OCI-LY1 (cell line): ENCODE measurements around the gene CBR3.

Source experiments
- H2AFZ ChIP-seq: fragments of 200-600 bp; sonication (generic), shearing (Covaris generic); 2 replicates; pipeline ENCODE4 v1.6.0; 2014; ENCODE audit warnings: antibody characterized with exemption, mild to moderate bottlenecking, low read length
- H3F3A ChIP-seq: fragments of 200-600 bp; sonication (generic), shearing (Covaris generic); 2 replicates; pipeline ENCODE4 v1.6.0; 2014; ENCODE audit warnings: mild to moderate bottlenecking, antibody characterized with exemption, low read length, moderate library complexity; ENCODE audit not compliant: insufficient read depth
- H3K27ac ChIP-seq: fragments of 200-600 bp; sonication (generic); 2 replicates; pipeline ENCODE4 v1.5.1; 2014; ENCODE audit warnings: low read length, mixed run types, mild to moderate bottlenecking, low read depth; ENCODE audit not compliant: poor library complexity, severe bottlenecking
- H3K27me3 ChIP-seq: fragments of 200-600 bp; sonication (generic); 2 replicates; pipeline ENCODE4 v1.6.0; 2014; ENCODE audit warnings: antibody characterized with exemption, mild to moderate bottlenecking, low read length, moderate library complexity; ENCODE audit not compliant: insufficient read depth
- H3K36me3 ChIP-seq: fragments of 200-600 bp; sonication (generic); 2 replicates; pipeline ENCODE4 v1.6.1; 2014; ENCODE audit warnings: mild to moderate bottlenecking, antibody characterized with exemption, low read length, moderate library complexity, mixed read lengths; ENCODE audit not compliant: insufficient read depth
- H3K4me1 ChIP-seq: fragments of 200-600 bp; sonication (generic); 2 replicates; pipeline ENCODE4 v1.5.1; 2014; ENCODE audit warnings: mild to moderate bottlenecking, low read length, moderate library complexity; ENCODE audit not compliant: insufficient read depth, severe bottlenecking
- H3K4me2 ChIP-seq: fragments of 200-600 bp; sonication (generic), shearing (Covaris generic); 2 replicates; pipeline ENCODE4 v1.6.1; 2014; ENCODE audit warnings: low read length
- H3K4me3 ChIP-seq: fragments of 200-600 bp; sonication (generic); 2 replicates; pipeline ENCODE4 v1.5.1; 2014; ENCODE audit warnings: low read length, low read depth, mild to moderate bottlenecking, mixed read lengths; ENCODE audit not compliant: poor library complexity, severe bottlenecking
- H3K79me2 ChIP-seq: fragments of 200-600 bp; shearing (Covaris generic); 2 replicates; pipeline ENCODE4 v1.6.1; 2016; ENCODE audit warnings: mixed run types, low read length, mixed read lengths; ENCODE audit not compliant: insufficient read depth
- H3K9ac ChIP-seq: fragments of 200-600 bp; sonication (generic), shearing (Covaris generic); 2 replicates; pipeline ENCODE4 v1.6.1; 2014; ENCODE audit warnings: mild to moderate bottlenecking, low read length, mixed read lengths
- H3K9me2 ChIP-seq: fragments of 200-600 bp; sonication (generic), shearing (Covaris generic); 2 replicates; pipeline ENCODE4 v1.6.1; 2014; ENCODE audit warnings: low read depth, mild to moderate bottlenecking, low read length, mixed read lengths
- H3K9me3 ChIP-seq: fragments of 200-600 bp; shearing (Covaris generic); 2 replicates; pipeline ENCODE4 v1.6.1; 2014; ENCODE audit warnings: low read length, mixed read lengths
- H4K20me1 ChIP-seq: fragments of 200-600 bp; sonication (generic), shearing (Covaris generic); 2 replicates; pipeline ENCODE4 v1.6.0; 2016; ENCODE audit warnings: mild to moderate bottlenecking, low read length; ENCODE audit not compliant: insufficient read depth
- EZH2 ChIP-seq: fragments of 200-600 bp; sonication (generic), shearing (Covaris generic); IDR thresholded peaks from 2 replicates; pipeline ENCODE4 v1.8.0; 2017; ENCODE audit warnings: borderline replicate concordance, mixed run types, mild to moderate bottlenecking, antibody characterized with exemption, low read length, moderate library complexity, mixed read lengths
- TF ChIP-seq, protein P1 (sequence below): fragments of 200-600 bp; sonication (generic), shearing (Covaris generic); IDR thresholded peaks from 2 replicates; pipeline ENCODE4 v1.5.1; 2017; ENCODE audit warnings: mild to moderate bottlenecking, antibody characterized with exemption, low read length, moderate library complexity, mixed read lengths

The CBR3 gene

DNA sequence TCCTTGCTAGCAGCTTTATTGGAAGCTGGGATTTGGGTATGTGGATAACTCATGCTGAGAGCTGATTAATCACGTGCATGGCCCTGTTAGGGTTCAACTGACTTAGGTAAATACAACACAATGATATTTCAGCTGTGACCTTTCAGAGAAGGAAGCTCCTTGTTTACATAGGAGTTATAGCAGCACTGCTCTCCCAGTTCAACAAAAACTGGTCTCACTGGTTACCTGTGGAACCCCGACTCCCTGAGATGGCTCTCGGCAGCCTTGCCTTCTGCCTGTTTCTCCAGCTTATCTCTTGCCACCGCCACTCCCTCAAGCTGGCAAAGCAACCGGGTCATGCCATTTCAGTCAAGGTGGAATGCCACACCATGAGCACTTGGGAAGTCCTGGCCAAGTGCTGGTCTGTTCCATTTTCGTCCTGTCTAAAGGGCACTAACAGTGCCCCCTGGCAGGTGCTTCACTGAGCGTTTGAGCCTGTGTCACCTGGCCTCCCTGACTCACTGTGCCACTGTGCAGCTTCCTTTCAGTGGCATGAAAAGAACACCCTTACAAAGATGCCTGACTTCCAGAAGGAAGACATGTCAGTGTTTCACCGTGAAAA is 53.3 kb downstream of the CBR3 start:
- H3F3A ChIP-seq: 0 out of 2 replicates have a peak, but pooled peaks cover 3% of the 10 kb centered on the region
- H3K9me3 ChIP-seq: no peaks in the 10 kb centered on the region
- H3K79me2 ChIP-seq: no peaks in the 10 kb centered on the region
- H3K9ac ChIP-seq: no peak overlapping the region
- H4K20me1 ChIP-seq: no peaks in the 10 kb centered on the region
- H3K36me3 ChIP-seq: no peaks in the 10 kb centered on the region
- peaks cover 8% of the 10 kb centered on the region for H3K4me1 ChIP-seq
- H3K4me3 ChIP-seq: no peak overlapping the region
- no peak overlapping the region for H2AFZ ChIP-seq
- TF ChIP-seq, protein P1, sequence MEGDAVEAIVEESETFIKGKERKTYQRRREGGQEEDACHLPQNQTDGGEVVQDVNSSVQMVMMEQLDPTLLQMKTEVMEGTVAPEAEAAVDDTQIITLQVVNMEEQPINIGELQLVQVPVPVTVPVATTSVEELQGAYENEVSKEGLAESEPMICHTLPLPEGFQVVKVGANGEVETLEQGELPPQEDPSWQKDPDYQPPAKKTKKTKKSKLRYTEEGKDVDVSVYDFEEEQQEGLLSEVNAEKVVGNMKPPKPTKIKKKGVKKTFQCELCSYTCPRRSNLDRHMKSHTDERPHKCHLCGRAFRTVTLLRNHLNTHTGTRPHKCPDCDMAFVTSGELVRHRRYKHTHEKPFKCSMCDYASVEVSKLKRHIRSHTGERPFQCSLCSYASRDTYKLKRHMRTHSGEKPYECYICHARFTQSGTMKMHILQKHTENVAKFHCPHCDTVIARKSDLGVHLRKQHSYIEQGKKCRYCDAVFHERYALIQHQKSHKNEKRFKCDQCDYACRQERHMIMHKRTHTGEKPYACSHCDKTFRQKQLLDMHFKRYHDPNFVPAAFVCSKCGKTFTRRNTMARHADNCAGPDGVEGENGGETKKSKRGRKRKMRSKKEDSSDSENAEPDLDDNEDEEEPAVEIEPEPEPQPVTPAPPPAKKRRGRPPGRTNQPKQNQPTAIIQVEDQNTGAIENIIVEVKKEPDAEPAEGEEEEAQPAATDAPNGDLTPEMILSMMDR: peak; percentile 34; the same call in 1 of the 2 replicates
- no peak for TF ChIP-seq EZH2
- no peak overlapping the region for H3K4me2 ChIP-seq
- H3K27me3 ChIP-seq: no peaks in the 10 kb centered on the region
- no peak overlapping the region for H3K27ac ChIP-seq
- H3K9me2 ChIP-seq: no peaks in the 10 kb centered on the region

DNA sequence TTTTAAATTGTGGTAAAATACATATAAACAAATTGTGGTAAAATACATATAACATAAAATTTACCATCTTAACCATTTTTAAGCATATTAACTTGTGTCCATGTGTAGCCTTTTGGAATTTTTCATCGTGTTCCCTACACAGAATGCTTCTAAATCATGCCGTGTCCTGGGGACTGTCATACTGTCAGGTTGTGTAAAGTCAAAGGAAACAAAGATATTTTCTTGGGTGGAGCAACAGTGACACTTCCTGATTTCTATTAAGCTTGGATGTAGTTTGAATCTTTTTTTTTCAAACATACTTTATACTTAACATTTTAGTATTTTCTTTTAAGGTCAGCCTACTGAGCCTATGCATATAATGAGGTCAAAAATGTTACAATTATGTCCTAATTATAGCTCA is 54.1 kb downstream of the CBR3 start:
- Histone ChIP-seq H3K4me3 (no peak overlapping the region), H3K9ac (no peak overlapping the region), H3K36me3 (no peaks in the 10 kb centered on the region), H3K27me3 (no peaks in the 10 kb centered on the region), H4K20me1 (no peaks in the 10 kb centered on the region), H3K4me2 (no peak overlapping the region), H3K9me2 (no peaks in the 10 kb centered on the region), H2AFZ (no peak overlapping the region), H3K79me2 (no peaks in the 10 kb centered on the region), H3K27ac (no peak overlapping the region), H3F3A (0 out of 2 replicates have a peak, but pooled peaks cover 3% of the 10 kb centered on the region), H3K4me1 (peaks cover 8% of the 10 kb centered on the region), H3K9me3 (no peaks in the 10 kb centered on the region)
- TF ChIP-seq, protein P1: no peak
- no peak for TF ChIP-seq EZH2

DNA sequence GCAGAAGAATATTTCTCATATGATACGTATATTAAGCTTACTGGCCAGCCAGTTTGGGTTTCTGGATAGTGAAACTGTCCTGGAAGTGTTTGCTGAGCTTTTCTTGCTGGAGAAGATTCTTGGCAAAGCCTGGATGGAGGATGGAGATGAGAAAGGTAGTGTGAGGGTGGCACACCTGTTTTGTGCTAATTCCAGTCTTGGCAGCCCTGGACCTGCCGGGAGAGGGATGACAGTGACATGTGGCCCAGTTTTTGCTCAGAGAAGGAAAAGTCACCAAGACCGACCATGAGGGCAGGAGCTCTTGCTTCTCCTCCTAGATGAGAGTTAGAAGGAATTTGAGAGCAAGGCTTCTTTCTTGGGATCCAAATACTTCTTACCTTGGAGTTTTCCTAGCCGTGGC is 55.9 kb downstream of the CBR3 start:
- peaks cover 8% of the 10 kb centered on the region for H3K4me1 ChIP-seq
- no peaks in the 10 kb centered on the region for H3F3A ChIP-seq
- no peaks in the 10 kb centered on the region for H4K20me1 ChIP-seq
- H3K9ac ChIP-seq: no peak overlapping the region
- no peaks in the 10 kb centered on the region for H3K36me3 ChIP-seq
- no peaks in the 10 kb centered on the region for H3K9me2 ChIP-seq
- no peak overlapping the region for H2AFZ ChIP-seq
- no peaks in the 10 kb centered on the region for H3K27me3 ChIP-seq
- H3K27ac ChIP-seq: no peak overlapping the region
- H3K4me3 ChIP-seq: no peak overlapping the region
- H3K4me2 ChIP-seq: no peak overlapping the region
- no peak for TF ChIP-seq EZH2
- TF ChIP-seq, protein P1: no peak
- H3K9me3 ChIP-seq: no peaks in the 10 kb centered on the region
- H3K79me2 ChIP-seq: no peaks in the 10 kb centered on the region
